PFSK-1 (cell line): Measurements from ENCODE around the gene MED23.

Experiments
- FOXP2 ChIP-seq: optimal IDR thresholded peaks from 2 replicates; pipeline ENCODE3; 2011; ENCODE audit warnings: borderline replicate concordance, control low read depth, inconsistent platforms; ENCODE audit not compliant: insufficient read depth; ENCODE audit errors: extremely low read length, extremely low read depth
- POLR2AphosphoS5 ChIP-seq: IDR thresholded peaks from 2 replicates; pipeline ENCODE4 v1.6.1; 2012; ENCODE audit warnings: low read depth, mild to moderate bottlenecking, control low read depth, low read length, moderate library complexity
- REST ChIP-seq, 2 experiments: IDR thresholded peaks; 2 replicates each; pipeline versions ENCODE4 v1.6.1 to v1.8.0; 2011 to 2012; ENCODE audit warnings: low read depth in 2 of 2, low read length in 2 of 2, control low read depth in 1 of 2, inconsistent platforms in 1 of 2, mild to moderate bottlenecking in 1 of 2, moderate library complexity in 1 of 2; ENCODE audit not compliant: insufficient read depth in 1 of 2
- SIN3A ChIP-seq: IDR thresholded peaks from 2 replicates; pipeline ENCODE4 v1.6.1; 2012; ENCODE audit warnings: mild to moderate bottlenecking, low read length, moderate library complexity, borderline replicate concordance; ENCODE audit not compliant: insufficient read depth
- TAF1 ChIP-seq: IDR thresholded peaks from 2 replicates; pipeline ENCODE4 v1.6.1; 2012; ENCODE audit warnings: low read length, control low read depth, borderline replicate concordance; ENCODE audit not compliant: insufficient read depth

Gene MED23

DNA sequence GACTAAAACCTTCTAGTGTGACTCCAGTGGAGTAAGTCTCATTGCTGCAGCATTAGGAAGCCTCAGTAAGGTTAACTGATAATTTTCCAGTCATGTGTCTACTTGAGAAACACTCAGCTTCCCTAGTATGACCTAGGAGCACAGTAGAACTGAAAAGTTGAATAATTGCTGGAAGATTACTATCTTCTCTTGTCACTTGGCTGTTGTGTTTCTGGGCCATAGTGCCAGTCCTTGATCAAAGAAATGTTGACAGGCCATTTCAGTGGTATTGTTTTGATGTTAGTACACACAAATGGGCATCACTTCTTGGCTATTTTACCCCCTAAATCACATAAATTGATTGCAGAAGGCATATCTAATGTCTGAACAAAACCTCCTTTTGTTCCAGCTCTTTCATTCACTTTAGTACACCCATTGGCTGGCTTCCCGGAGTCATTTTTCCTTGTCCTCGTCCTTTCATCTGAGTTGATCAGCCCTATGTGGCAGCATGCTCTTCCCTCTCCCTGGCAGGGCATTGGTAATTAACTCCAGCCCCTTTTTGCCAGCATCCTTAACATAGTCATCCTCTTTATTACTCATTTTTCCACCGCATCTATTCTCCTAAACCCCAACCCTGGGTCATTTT lies 15.1 kb upstream of the MED23 start:
- TF ChIP-seq FOXP2 (no peak), POLR2AphosphoS5 (no peak), TAF1 (no peak), REST (IDR thresholded peaks at IDR 0.05; ENCODE audit: insufficient read depth in 1 of 2, low read depth in 2 of 2, low read length in 2 of 2) (no peak), SIN3A (no peak)

GRCh38 chr6:131642565-131642964 lies 14.5 kb upstream of the MED23 start:
- TF ChIP-seq FOXP2 (no peak), POLR2AphosphoS5 (no peak), REST (IDR thresholded peaks at IDR 0.05; ENCODE audit: insufficient read depth in 1 of 2, low read depth in 2 of 2, low read length in 2 of 2) (no peak), TAF1 (no peak), SIN3A (no peak)

DNA sequence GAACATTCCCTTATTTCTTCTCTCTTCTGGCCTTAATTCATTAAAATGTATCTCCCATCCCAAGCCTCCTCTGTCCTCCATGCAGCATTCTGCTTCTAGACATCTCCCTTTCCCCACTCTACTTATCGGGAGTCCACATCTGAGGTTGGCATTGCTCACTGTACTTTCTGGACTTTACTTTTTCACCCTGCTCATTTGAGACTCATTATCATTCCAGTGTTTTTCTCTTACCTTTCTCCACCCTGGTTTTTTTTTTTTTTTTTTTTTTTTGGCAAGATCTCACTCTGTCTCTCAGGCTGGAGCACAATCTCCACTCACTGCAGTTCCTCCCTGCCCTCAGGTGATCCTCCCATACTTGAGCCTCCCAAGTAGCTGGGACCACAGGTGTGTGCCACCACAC lies 13.5 kb upstream of the MED23 start:
- TF ChIP-seq REST (IDR thresholded peaks at IDR 0.05; ENCODE audit: insufficient read depth in 1 of 2, low read depth in 2 of 2, low read length in 2 of 2) (no peak), TAF1 (no peak), POLR2AphosphoS5 (no peak), FOXP2 (no peak), SIN3A (no peak)

- no peak for TF ChIP-seq TAF1
- TF ChIP-seq REST (IDR thresholded peaks at IDR 0.05; ENCODE audit: insufficient read depth in 1 of 2, low read depth in 2 of 2, low read length in 2 of 2) = no peak
- TF ChIP-seq POLR2AphosphoS5 = no peak
- TF ChIP-seq FOXP2 = no peak
- TF ChIP-seq SIN3A = no peak
Observed at GRCh38 chr6:131640576-131640975, 12.5 kb upstream of the MED23 start.
